ENCODE data around the gene TRAPPC11.

Gene TRAPPC11

GRCh38 chr4:183760326-183760725 lies 101.2 kb downstream of the TRAPPC11 start:
- no peak for DNase-seq
